Neural progenitor cell (in vitro differentiated cells): Measurements from ENCODE around the gene KCNQ1. TPM values are rescaled to one million over a fixed set of nuclear protein-coding genes. Genes with fewer than 3 reads are reported as not detected.

Experiments used
- DNase-seq: peaks from one replicate; pipeline ENCODE4 v3.0.0-alpha.2; 2016; ENCODE audit warnings: low spot score
- H2AFZ ChIP-seq: fragments of 200-600 bp; sonication (generic); replicated peaks from 2 replicates; pipeline ENCODE4 v1.6.1; 2016; ENCODE audit warnings: antibody characterized with exemption
- H3F3A ChIP-seq: fragments of 200-600 bp; sonication (generic); 2 replicates; pipeline ENCODE4 v1.6.1; 2016; ENCODE audit warnings: antibody characterized with exemption, low read depth
- H3K27ac ChIP-seq: fragments of 200-600 bp; sonication (generic); 2 replicates; pipeline ENCODE4 v1.5.1; 2016; ENCODE audit warnings: mild to moderate bottlenecking
- H3K27me3 ChIP-seq: fragments of 200-600 bp; sonication (generic); 2 replicates; pipeline ENCODE4 v1.6.1; 2016; ENCODE audit warnings: mild to moderate bottlenecking, moderate library complexity
- H3K36me3 ChIP-seq: fragments of 200-600 bp; sonication (generic); 2 replicates; pipeline ENCODE4 v1.5.1; 2016
- H3K4me1 ChIP-seq: fragments of 200-600 bp; sonication (generic); 2 replicates; pipeline ENCODE4 v1.6.1; 2016; ENCODE audit warnings: mixed run types
- H3K4me2 ChIP-seq: fragments of 200-600 bp; sonication (generic); 2 replicates; pipeline ENCODE4 v1.6.1; 2016
- H3K4me3 ChIP-seq: fragments of 200-600 bp; sonication (generic); 2 replicates; pipeline ENCODE4 v1.5.1; 2016
- H3K79me2 ChIP-seq: fragments of 200-600 bp; sonication (generic); 2 replicates; pipeline ENCODE4 v1.6.1; 2016; ENCODE audit warnings: low read depth
- H3K9ac ChIP-seq: fragments of 200-600 bp; sonication (generic); 2 replicates; pipeline ENCODE4 v1.6.1; 2016
- H3K9me3 ChIP-seq: fragments of 200-600 bp; sonication (generic); 2 replicates; pipeline ENCODE4 v1.5.1; 2016; ENCODE audit warnings: low read depth
- H4K20me1 ChIP-seq: fragments of 200-600 bp; sonication (generic); 2 replicates; pipeline ENCODE4 v1.6.1; 2016; ENCODE audit warnings: low read depth
- H3K27ac Mint-ChIP-seq: 3 replicates; pipeline ENCODE4 v1.8.0; 2021; ENCODE audit warnings: mixed read lengths
- H3K27me3 Mint-ChIP-seq: 2 replicates; pipeline ENCODE4 v1.8.0; 2022; ENCODE audit warnings: low read depth, mild to moderate bottlenecking, inconsistent platforms, moderate library complexity, mixed read lengths; ENCODE audit not compliant: insufficient read depth
- H3K36me3 Mint-ChIP-seq: 3 replicates; pipeline ENCODE4 v1.8.0; 2021; ENCODE audit warnings: mixed read lengths
- H3K4me1 Mint-ChIP-seq: 3 replicates; pipeline ENCODE4 v1.8.0; 2021; ENCODE audit warnings: mixed read lengths
- H3K4me3 Mint-ChIP-seq: 3 replicates; pipeline ENCODE4 v1.8.0; 2021; ENCODE audit warnings: mild to moderate bottlenecking, moderate library complexity, mixed read lengths
- H3K9me3 Mint-ChIP-seq: 3 replicates; pipeline ENCODE4 v1.8.0; 2020; ENCODE audit warnings: mixed read lengths
- EZH2 ChIP-seq: fragments of 200-600 bp; sonication (generic); IDR thresholded peaks from 2 replicates; pipeline ENCODE4 v1.6.1; 2017; ENCODE audit warnings: antibody characterized with exemption, mild to moderate bottlenecking, moderate library complexity
- EZH2phosphoT487 ChIP-seq: fragments of 200-600 bp; sonication (generic); IDR thresholded peaks from 2 replicates; pipeline ENCODE4 v1.6.1; 2017; ENCODE audit warnings: antibody characterized with exemption
- total RNA-seq: library from RNA; depleted of rRNA; stranded (reverse); fragments of >200 nt; gene quantifications from 2 replicates; pipeline ENCODE4 v1.2.3, GENCODE V29; 2015; ENCODE audit warnings: low replicate concordance
- TF ChIP-seq, protein P1 (sequence below): fragments of 200-600 bp; sonication (generic); IDR thresholded peaks from 2 replicates; pipeline ENCODE4 v1.5.1; 2017; ENCODE audit warnings: antibody characterized with exemption, mild to moderate bottlenecking

Gene KCNQ1
- total RNA-seq, 1 donor from 2014 or later: 0.11 TPM

DNA sequence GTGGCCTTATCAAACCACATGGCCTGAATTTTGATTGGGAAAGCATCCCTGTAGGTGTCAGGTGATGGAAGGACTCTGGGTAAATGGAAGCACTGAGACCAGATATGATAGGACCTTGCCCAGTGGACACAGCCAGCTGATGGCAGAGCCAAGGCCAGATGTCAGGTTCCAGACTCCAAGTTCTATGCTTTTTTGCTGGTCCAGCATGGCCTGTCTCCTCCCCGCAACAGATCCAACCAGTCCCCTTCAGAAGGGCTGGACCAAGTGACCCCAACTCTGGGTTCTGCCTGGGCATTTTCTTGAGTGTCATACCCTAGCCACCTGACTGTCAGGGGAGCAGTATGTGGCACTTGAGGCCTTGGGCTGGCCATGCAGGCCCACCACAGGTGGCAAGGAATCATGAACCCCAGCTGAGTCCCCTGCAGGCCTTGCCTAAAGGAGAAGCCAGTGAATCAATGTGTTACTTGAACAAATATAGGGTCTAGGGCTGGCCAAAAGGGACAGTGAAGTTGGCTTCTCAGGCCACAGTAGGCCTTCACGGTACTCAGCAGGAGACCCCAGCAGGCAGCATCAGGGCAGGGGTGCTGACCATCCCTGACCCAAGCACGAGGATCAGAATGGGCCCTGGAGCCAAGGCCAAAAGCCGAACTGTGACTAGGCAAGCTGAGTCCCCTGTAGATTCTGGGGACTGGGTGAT is 227.9 kb downstream of the KCNQ1 start:
- peaks cover 22% of the 10 kb centered on the region for H3K4me1 ChIP-seq
- H3K36me3 ChIP-seq: no peaks in the 10 kb centered on the region
- no peak overlapping the region for H3K4me3 ChIP-seq
- no peak overlapping the region for H3K27ac Mint-ChIP-seq
- H3K4me3 Mint-ChIP-seq: no peak overlapping the region
- no peak overlapping the region for H3K27ac ChIP-seq
- no peak overlapping the region for H3K4me2 ChIP-seq
- H3K4me1 Mint-ChIP-seq: peaks cover 4% of the 10 kb centered on the region
- TF ChIP-seq, protein P1, sequence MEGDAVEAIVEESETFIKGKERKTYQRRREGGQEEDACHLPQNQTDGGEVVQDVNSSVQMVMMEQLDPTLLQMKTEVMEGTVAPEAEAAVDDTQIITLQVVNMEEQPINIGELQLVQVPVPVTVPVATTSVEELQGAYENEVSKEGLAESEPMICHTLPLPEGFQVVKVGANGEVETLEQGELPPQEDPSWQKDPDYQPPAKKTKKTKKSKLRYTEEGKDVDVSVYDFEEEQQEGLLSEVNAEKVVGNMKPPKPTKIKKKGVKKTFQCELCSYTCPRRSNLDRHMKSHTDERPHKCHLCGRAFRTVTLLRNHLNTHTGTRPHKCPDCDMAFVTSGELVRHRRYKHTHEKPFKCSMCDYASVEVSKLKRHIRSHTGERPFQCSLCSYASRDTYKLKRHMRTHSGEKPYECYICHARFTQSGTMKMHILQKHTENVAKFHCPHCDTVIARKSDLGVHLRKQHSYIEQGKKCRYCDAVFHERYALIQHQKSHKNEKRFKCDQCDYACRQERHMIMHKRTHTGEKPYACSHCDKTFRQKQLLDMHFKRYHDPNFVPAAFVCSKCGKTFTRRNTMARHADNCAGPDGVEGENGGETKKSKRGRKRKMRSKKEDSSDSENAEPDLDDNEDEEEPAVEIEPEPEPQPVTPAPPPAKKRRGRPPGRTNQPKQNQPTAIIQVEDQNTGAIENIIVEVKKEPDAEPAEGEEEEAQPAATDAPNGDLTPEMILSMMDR: no peak
- TF ChIP-seq EZH2phosphoT487: no peak
- no peak for TF ChIP-seq EZH2
- H3K36me3 Mint-ChIP-seq: peaks cover 17% of the 10 kb centered on the region
- H2AFZ ChIP-seq: no peak overlapping the region
- no peaks in the 10 kb centered on the region for H3K79me2 ChIP-seq
- H3K9me3 Mint-ChIP-seq: peaks cover 5% of the 10 kb centered on the region
- no peaks in the 10 kb centered on the region for H3K27me3 ChIP-seq
- no peak for DNase-seq
- no peaks in the 10 kb centered on the region for H3F3A ChIP-seq
- H3K27me3 Mint-ChIP-seq: peaks cover 10% of the 10 kb centered on the region
- H3K9ac ChIP-seq: no peak overlapping the region
- H3K9me3 ChIP-seq: no peaks in the 10 kb centered on the region
- H4K20me1 ChIP-seq: peaks cover 13% of the 10 kb centered on the region

DNA sequence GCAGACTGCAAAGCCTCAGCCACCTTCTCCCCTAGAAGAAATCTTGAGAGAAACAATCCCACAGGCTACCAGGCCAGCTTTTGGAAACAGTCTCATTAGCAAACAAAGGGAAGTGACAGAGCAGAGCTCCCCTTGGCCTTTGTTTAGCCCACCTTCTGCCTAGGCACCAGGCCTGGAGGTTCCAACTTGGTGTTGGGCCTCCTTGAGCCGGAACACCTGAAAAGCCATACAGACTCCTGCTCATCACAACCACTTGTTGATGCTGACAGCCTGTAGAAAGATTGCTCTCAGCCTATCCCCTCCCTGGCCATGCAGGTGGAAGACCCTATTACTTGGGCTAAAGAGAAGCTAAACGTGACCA is 228.4 kb downstream of the KCNQ1 start:
- H4K20me1 ChIP-seq: peaks cover 13% of the 10 kb centered on the region
- no peak overlapping the region for H3K4me3 Mint-ChIP-seq
- peaks cover 10% of the 10 kb centered on the region for H3K27me3 Mint-ChIP-seq
- DNase-seq: no peak
- H3K9me3 ChIP-seq: no peaks in the 10 kb centered on the region
- no peaks in the 10 kb centered on the region for H3K27me3 ChIP-seq
- TF ChIP-seq EZH2 (no peak), EZH2phosphoT487 (no peak)
- TF ChIP-seq, protein P1: no peak
- no peaks in the 10 kb centered on the region for H3K36me3 ChIP-seq
- H3K4me1 ChIP-seq: peaks cover 22% of the 10 kb centered on the region
- H3K27ac Mint-ChIP-seq: no peak overlapping the region
- H3F3A ChIP-seq: no peaks in the 10 kb centered on the region
- H3K9me3 Mint-ChIP-seq: peaks cover 5% of the 10 kb centered on the region
- no peak overlapping the region for H3K9ac ChIP-seq
- no peak overlapping the region for H3K4me2 ChIP-seq
- no peak overlapping the region for H2AFZ ChIP-seq
- no peak overlapping the region for H3K4me3 ChIP-seq
- peaks cover 4% of the 10 kb centered on the region for H3K4me1 Mint-ChIP-seq
- no peak overlapping the region for H3K27ac ChIP-seq
- peaks cover 17% of the 10 kb centered on the region for H3K36me3 Mint-ChIP-seq
- H3K79me2 ChIP-seq: no peaks in the 10 kb centered on the region

DNA sequence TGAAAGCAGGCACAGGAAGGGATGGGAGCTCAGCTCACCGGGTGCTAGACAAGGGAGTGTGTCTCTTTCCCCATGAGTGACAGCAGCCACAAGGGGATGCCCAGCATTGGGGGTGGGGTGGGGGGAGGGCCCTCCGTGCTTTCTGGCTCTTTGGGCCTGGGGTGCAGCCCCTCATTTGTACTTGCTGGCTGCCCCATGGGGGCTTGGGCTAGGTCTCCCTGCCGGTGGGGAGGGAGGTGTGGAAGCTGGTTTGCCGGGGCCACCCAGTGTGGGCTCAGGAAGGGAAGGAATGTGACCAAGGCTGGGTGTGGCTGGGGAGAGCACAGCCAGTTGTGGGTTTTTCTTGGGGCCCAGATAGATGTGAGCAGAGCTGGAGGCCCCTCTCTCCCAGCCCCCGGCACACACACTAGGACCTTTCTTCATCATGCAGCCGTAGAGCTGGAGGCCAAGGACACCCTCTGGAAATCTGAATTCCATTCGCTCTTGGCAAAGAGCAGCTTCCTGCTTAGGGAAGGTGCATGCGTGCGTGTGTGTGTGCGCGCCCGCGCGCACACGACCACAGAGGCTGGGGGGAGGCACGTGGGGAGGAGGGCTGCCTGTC is 229.2 kb downstream of the KCNQ1 start:
- Histone ChIP-seq H3K4me1 (peaks cover 22% of the 10 kb centered on the region), H2AFZ (no peak overlapping the region), H3K79me2 (no peaks in the 10 kb centered on the region), H3F3A (no peaks in the 10 kb centered on the region), H3K27me3 (no peaks in the 10 kb centered on the region), H3K4me2 (no peak overlapping the region), H4K20me1 (peaks cover 13% of the 10 kb centered on the region), H3K27ac (no peak overlapping the region), H3K36me3 (no peaks in the 10 kb centered on the region), H3K9me3 (no peaks in the 10 kb centered on the region), H3K4me3 (no peak overlapping the region), H3K9ac (no peak overlapping the region)
- Mint-ChIP-seq H3K4me3 (no peak overlapping the region), H3K27ac (no peak overlapping the region), H3K27me3 (peaks cover 13% of the 10 kb centered on the region), H3K9me3 (no peaks in the 10 kb centered on the region), H3K4me1 (peaks cover 9% of the 10 kb centered on the region), H3K36me3 (peaks cover 9% of the 10 kb centered on the region)
- no peak for DNase-seq
- no peak for TF ChIP-seq EZH2
- TF ChIP-seq EZH2phosphoT487: no peak
- TF ChIP-seq, protein P1: no peak
